ENCODE data around the gene PHGDH.
"Not testable (repeated sequence)": the region's sequence is repeated elsewhere in the genome, so short reads cannot be mapped to it uniquely, and the experiment has no call there.

PHGDH gene

GRCh38 chr1:119701659-119702058 lies 10.1 kb upstream of the PHGDH start:
- no peaks in the 10 kb centered on the region; the same call in 1 of the 2 replicates for H3K27me3 ChIP-seq
- TF ChIP-seq CTCF (IDR thresholded peaks at IDR 0.05; ENCODE audit: low read depth, low read length) = no peak
- peaks cover 3% of the 10 kb centered on the region; the same call in 1 of the 2 replicates for H3K9me3 ChIP-seq
- no peaks in the 10 kb centered on the region for H3K4me1 ChIP-seq
- H3K4me3 ChIP-seq (ENCODE audit: low read depth, low read length) = no peak overlapping the region
- DNase-seq = no peak
- no peaks in the 10 kb centered on the region for H3K36me3 ChIP-seq

- H3K4me1 ChIP-seq = no peaks in the 10 kb centered on the region
- H3K4me3 ChIP-seq (ENCODE audit: low read depth, low read length) = no peak overlapping the region
- H3K36me3 ChIP-seq = no peaks in the 10 kb centered on the region
- DNase-seq = no peak
- no peaks in the 10 kb centered on the region; the same call in 1 of the 2 replicates for H3K27me3 ChIP-seq
- peaks cover 3% of the 10 kb centered on the region; the same call in 1 of the 2 replicates for H3K9me3 ChIP-seq
- TF ChIP-seq CTCF (IDR thresholded peaks at IDR 0.05; ENCODE audit: low read depth, low read length) = no peak
These were observed 9.3 kb upstream of the PHGDH start for GRCh38 chr1:119702384-119702783.

GRCh38 chr1:119703666-119704450 lies 7.9 kb upstream of the PHGDH start:
- Histone ChIP-seq H3K4me1 (no peaks in the 10 kb centered on the region), H3K27me3 (no peaks in the 10 kb centered on the region; the same call in 1 of the 2 replicates), H3K9me3 (peaks cover 3% of the 10 kb centered on the region; the same call in 1 of the 2 replicates), H3K36me3 (no peaks in the 10 kb centered on the region), H3K4me3 (ENCODE audit: low read depth, low read length) (no peak overlapping the region)
- DNase-seq = no peak
- TF ChIP-seq CTCF (IDR thresholded peaks at IDR 0.05; ENCODE audit: low read depth, low read length) = no peak

DNA sequence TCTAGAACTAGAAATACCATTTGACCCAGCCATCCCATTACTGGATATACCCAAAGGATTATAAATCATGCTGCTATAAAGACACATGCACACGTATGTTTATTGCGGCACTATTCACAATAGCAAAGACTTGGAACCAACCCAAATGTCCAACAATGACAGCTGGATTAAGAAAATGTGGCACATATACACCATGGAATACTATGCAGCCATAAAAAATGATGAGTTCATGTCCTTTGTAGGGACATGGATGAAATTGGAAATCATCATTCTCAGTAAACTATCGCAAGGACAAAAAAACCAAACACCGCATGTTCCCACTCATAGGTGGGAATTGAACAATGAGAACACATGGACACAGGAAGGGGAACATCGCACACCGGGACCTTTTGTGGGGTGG lies 5.1 kb upstream of the PHGDH start:
- H3K9me3 ChIP-seq; H3K27me3 ChIP-seq; H3K4me1 ChIP-seq; DNase-seq; H3K4me3 ChIP-seq (ENCODE audit: low read depth, low read length); H3K36me3 ChIP-seq: not testable (repeated sequence)

GRCh38 chr1:119711356-119711803 lies 354 bp upstream of the PHGDH start:
- H3K9me3 ChIP-seq, H3K27me3 ChIP-seq, DNase-seq, H3K4me1 ChIP-seq, H3K36me3 ChIP-seq: not testable (repeated sequence)
- peak overlapping the region; percentile 87 for H3K4me3 ChIP-seq (ENCODE audit: low read depth, low read length)

DNA sequence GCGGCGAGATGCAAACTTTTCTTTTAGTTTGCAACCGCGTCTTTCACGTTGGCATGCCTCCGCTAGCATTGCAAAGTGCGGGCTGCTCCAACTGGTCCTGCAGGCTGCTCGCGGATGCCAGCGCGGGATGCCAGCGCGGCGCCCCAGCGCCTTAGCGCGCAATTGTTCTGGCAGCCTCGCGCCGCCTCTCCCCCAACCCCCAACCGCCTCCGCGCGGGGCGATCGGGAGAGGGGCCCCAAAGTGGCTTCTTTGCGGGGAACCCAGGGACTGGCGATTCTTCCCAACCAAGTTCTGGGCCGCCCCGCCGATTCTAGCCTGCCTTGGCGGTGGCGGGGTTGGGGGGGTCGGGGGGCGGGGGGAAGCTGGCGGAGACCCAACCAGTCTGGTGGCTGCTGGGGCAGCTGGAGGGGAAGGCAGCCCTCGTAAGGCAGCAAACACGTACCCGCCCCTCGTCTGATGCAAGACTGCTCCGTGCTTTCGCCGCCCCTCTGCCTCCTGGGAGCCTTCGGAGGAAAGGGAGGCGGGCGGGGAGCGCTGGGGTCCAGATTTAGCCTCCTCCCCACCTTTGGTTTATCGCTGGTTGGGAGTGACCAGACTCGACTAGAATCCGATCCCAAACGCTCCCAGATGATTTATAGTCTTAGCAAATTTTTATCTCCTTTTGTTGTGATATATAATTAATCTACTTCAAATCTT lies 756 bp downstream of the PHGDH start:
- peak; percentile 93 for DNase-seq
- H3K9me3 ChIP-seq = no peaks in the 10 kb centered on the region
- H3K27me3 ChIP-seq = no peaks in the 10 kb centered on the region

More for the DNA sequence above, 756 bp downstream of the PHGDH start:
- H3K4me3 ChIP-seq (ENCODE audit: low read depth, low read length) = peak overlapping the region; percentile 87
- TF ChIP-seq CTCF (IDR thresholded peaks at IDR 0.05; ENCODE audit: low read depth, low read length) = no peak
- H3K36me3 ChIP-seq = peaks cover 9% of the 10 kb centered on the region
- peaks cover 9% of the 10 kb centered on the region for H3K4me1 ChIP-seq

Data from BE2C (cell line).